Measurements from ENCODE around the gene MBTPS1.

GRCh38 chr16:84087001-84087400 is 29.7 kb downstream of the MBTPS1 start:
- TF ChIP-seq CTCF (IDR thresholded peaks at IDR 0.05) (no peak), POLR2A (IDR thresholded peaks at IDR 0.05) (no peak)

Measured in ovary (tissue), 3 donors.